Mesenchymal stem cell (in vitro differentiated cells and primary cell): Measurements from ENCODE around the gene PXDC1.
A peak's percentile ranks its signal among the peaks of the same experiment; 100 is the strongest.

Source experiments
- DNase-seq: peaks from one replicate; pipeline ENCODE4 v3.0.0-alpha.2; 2013
- H2AFZ ChIP-seq: one replicate; pipeline ENCODE4 v1.6.1; 2013; ENCODE audit warnings: low read depth, mild to moderate bottlenecking, control low read depth, inconsistent platforms, low read length, moderate library complexity
- H2AK5ac ChIP-seq: 2 replicates; pipeline ENCODE4 v1.6.1; 2013; ENCODE audit warnings: low read length, moderate library complexity, mild to moderate bottlenecking, inconsistent platforms; ENCODE audit not compliant: severe bottlenecking
- H2BK120ac ChIP-seq: one replicate; pipeline ENCODE4 v1.6.1; 2013; ENCODE audit warnings: low read depth, mild to moderate bottlenecking, inconsistent platforms, low read length, moderate library complexity
- H2BK12ac ChIP-seq, 2 experiments: one replicate each; pipeline ENCODE4 v1.6.1; 2013; ENCODE audit warnings: inconsistent platforms in 2 of 2, low read length in 2 of 2, mild to moderate bottlenecking in 2 of 2, moderate library complexity in 2 of 2, control low read depth in 1 of 2
- H2BK15ac ChIP-seq: one replicate; pipeline ENCODE4 v1.6.1; 2013; ENCODE audit warnings: mild to moderate bottlenecking, low read depth, inconsistent platforms; ENCODE audit not compliant: poor library complexity, severe bottlenecking
- H2BK5ac ChIP-seq: 2 replicates; pipeline ENCODE4 v1.6.1; 2013; ENCODE audit warnings: low read depth, mild to moderate bottlenecking, low read length, control low read depth, inconsistent platforms; ENCODE audit not compliant: poor library complexity, severe bottlenecking
- H3K14ac ChIP-seq, 2 experiments: one replicate each; pipeline ENCODE4 v1.6.1; 2013; ENCODE audit warnings: inconsistent platforms in 2 of 2, low read length in 2 of 2, control low read depth in 1 of 2, mild to moderate bottlenecking in 1 of 2, moderate library complexity in 1 of 2
- H3K18ac ChIP-seq, 2 experiments: one replicate each; pipeline ENCODE4 v1.6.1; 2013; ENCODE audit warnings: inconsistent platforms in 2 of 2, low read length in 2 of 2, control low read depth in 1 of 2, low read depth in 1 of 2, mild to moderate bottlenecking in 1 of 2
- H3K23ac ChIP-seq, 2 experiments: one replicate each; pipeline ENCODE4 v1.6.1; 2013; ENCODE audit warnings: inconsistent platforms in 2 of 2, low read length in 2 of 2, mild to moderate bottlenecking in 2 of 2, moderate library complexity in 2 of 2, control low read depth in 1 of 2
- H3K27ac ChIP-seq: 2 replicates; pipeline ENCODE4 v1.5.1; 2013; ENCODE audit warnings: mild to moderate bottlenecking, moderate library complexity, low read length, control low read depth, inconsistent platforms; ENCODE audit not compliant: poor library complexity, severe bottlenecking
- H3K27me3 ChIP-seq, 2 experiments: 2 replicates each; pipeline versions ENCODE4 v1.6.1 to v1.7.0; 2013; ENCODE audit warnings: low read length in 2 of 2, mild to moderate bottlenecking in 2 of 2, moderate library complexity in 2 of 2, control low read depth in 1 of 2, inconsistent platforms in 1 of 2; ENCODE audit not compliant: control insufficient read depth in 1 of 2, insufficient read depth in 1 of 2
- H3K36me3 ChIP-seq, 2 experiments: 2 replicates each; pipeline versions ENCODE4 v1.6.1 to v1.7.0; 2013; ENCODE audit warnings: low read length in 2 of 2, control low read depth in 1 of 2, inconsistent platforms in 1 of 2, low read depth in 1 of 2, mild to moderate bottlenecking in 1 of 2; ENCODE audit not compliant: insufficient read depth in 2 of 2, control insufficient read depth in 1 of 2
- H3K4ac ChIP-seq, 2 experiments: one replicate each; pipeline ENCODE4 v1.6.1; 2013; ENCODE audit warnings: inconsistent platforms in 2 of 2, low read length in 2 of 2, mild to moderate bottlenecking in 2 of 2, moderate library complexity in 2 of 2, control low read depth in 1 of 2, low read depth in 1 of 2
- H3K4me1 ChIP-seq: 2 replicates; pipeline ENCODE4 v1.6.1; 2013; ENCODE audit warnings: low read depth, low read length, control low read depth; ENCODE audit not compliant: control insufficient read depth, insufficient read depth
- H3K4me2 ChIP-seq: 2 replicates; pipeline ENCODE4 v1.6.1; 2013; ENCODE audit warnings: low read length, mild to moderate bottlenecking, inconsistent platforms; ENCODE audit not compliant: poor library complexity, severe bottlenecking
- H3K4me3 ChIP-seq, 2 experiments: 2 replicates each; pipeline versions ENCODE4 v1.5.1 to v1.7.0; 2013; ENCODE audit warnings: low read length in 2 of 2, mild to moderate bottlenecking in 2 of 2, control low read depth in 1 of 2, low read depth in 1 of 2; ENCODE audit not compliant: insufficient read depth in 1 of 2
- H3K79me1 ChIP-seq: replicated peaks from 2 replicates; pipeline ENCODE4 v1.6.1; 2013; ENCODE audit warnings: mild to moderate bottlenecking, control low read depth, low read length, inconsistent platforms; ENCODE audit not compliant: poor library complexity, severe bottlenecking
- H3K9ac ChIP-seq: 2 replicates; pipeline ENCODE4 v1.7.0; 2013; ENCODE audit warnings: mild to moderate bottlenecking, low read length, moderate library complexity
- H3K9me3 ChIP-seq: 2 replicates; pipeline ENCODE4 v1.7.0; 2013; ENCODE audit warnings: mild to moderate bottlenecking, low read length; ENCODE audit not compliant: control insufficient read depth
- H4K8ac ChIP-seq: one replicate; pipeline ENCODE4 v1.6.1; 2013; ENCODE audit warnings: inconsistent platforms, mild to moderate bottlenecking, low read length, moderate library complexity
- H4K91ac ChIP-seq: one replicate; pipeline ENCODE4 v1.6.1; 2013; ENCODE audit warnings: mild to moderate bottlenecking, low read length, inconsistent platforms
- WGBS: methylation state at CpG from one replicate; pipeline ENCODE4 v1.1.7; 2013; ENCODE audit warnings: mixed read lengths; 5-methylcytosine and 5-hydroxymethylcytosine counted together

Gene PXDC1

GRCh38 chr6:3745566-3746118 is 5.9 kb downstream of the PXDC1 start:
- H3K27ac ChIP-seq, result no peak overlapping the region
- H4K8ac ChIP-seq, result no peak overlapping the region
- H4K91ac ChIP-seq, result no peak overlapping the region
- peaks cover 57% of the 10 kb centered on the region for H3K4me1 ChIP-seq
- H3K18ac ChIP-seq, result no peak overlapping the region
- no peak overlapping the region for H2BK5ac ChIP-seq
- H3K36me3 ChIP-seq, result peaks cover 17 to 42% of the 10 kb centered on the region in 2 experiments
- no peak overlapping the region for H2BK12ac ChIP-seq
- no peak overlapping the region for H2BK120ac ChIP-seq
- no peak overlapping the region for H3K23ac ChIP-seq
- no peaks in the 10 kb centered on the region for H3K27me3 ChIP-seq
- H3K9ac ChIP-seq, result peak overlapping the region; percentile 97
- no peak overlapping the region for H3K4me2 ChIP-seq
- H2AFZ ChIP-seq, result no peak overlapping the region
- H2AK5ac ChIP-seq, result no peak overlapping the region
- H3K4ac ChIP-seq, result no peak overlapping the region
- no peak for DNase-seq
- no peaks in the 10 kb centered on the region for H3K9me3 ChIP-seq
- 95% methylated on average over 4 of the region's 4 CpGs for WGBS
- peaks cover 5% of the 10 kb centered on the region for H3K79me1 ChIP-seq
- no peak overlapping the region for H3K14ac ChIP-seq
- no peak overlapping the region for H2BK15ac ChIP-seq
- no peak overlapping the region for H3K4me3 ChIP-seq

- no peak overlapping the region for H3K4me3 ChIP-seq
- H3K9me3 ChIP-seq, result no peaks in the 10 kb centered on the region
- no peak overlapping the region for H3K27ac ChIP-seq
- no peak overlapping the region for H3K18ac ChIP-seq
- H2AFZ ChIP-seq, result no peak overlapping the region
- peaks cover 21 to 45% of the 10 kb centered on the region in 2 experiments for H3K36me3 ChIP-seq
- H3K4me2 ChIP-seq, result no peak overlapping the region
- H2BK120ac ChIP-seq, result no peak overlapping the region
- DNase-seq, result no peak
- H2BK12ac ChIP-seq, result no peak overlapping the region
- no peak overlapping the region for H3K23ac ChIP-seq
- peak overlapping the region; percentile 97 for H3K9ac ChIP-seq
- no peak overlapping the region for H2AK5ac ChIP-seq
- no peak overlapping the region for H4K91ac ChIP-seq
- 95% methylated on average over 20 of the region's 20 CpGs for WGBS
- H3K4me1 ChIP-seq, result peaks cover 60% of the 10 kb centered on the region
- no peaks in the 10 kb centered on the region for H3K27me3 ChIP-seq
- H2BK15ac ChIP-seq, result no peak overlapping the region
- no peak overlapping the region for H3K14ac ChIP-seq
- no peak overlapping the region for H3K4ac ChIP-seq
- H4K8ac ChIP-seq, result no peak overlapping the region
- H3K79me1 ChIP-seq, result peaks cover 5% of the 10 kb centered on the region
- no peak overlapping the region for H2BK5ac ChIP-seq
Observed at GRCh38 chr6:3744901-3745470, 6.5 kb downstream of the PXDC1 start.

GRCh38 chr6:3744211-3744900 is 7.2 kb downstream of the PXDC1 start:
- peak overlapping the region; percentile 97 for H3K9ac ChIP-seq
- H3K4me1 ChIP-seq, result peaks cover 58% of the 10 kb centered on the region
- H2BK5ac ChIP-seq, result no peak overlapping the region
- no peak overlapping the region for H2BK120ac ChIP-seq
- peaks cover 21 to 44% of the 10 kb centered on the region in 2 experiments for H3K36me3 ChIP-seq
- H2BK15ac ChIP-seq, result no peak overlapping the region
- H3K14ac ChIP-seq, result no peak overlapping the region
- peak; percentile 73 for DNase-seq
- 72% methylated on average over 18 of the region's 19 CpGs for WGBS
- H3K18ac ChIP-seq, result peak overlapping the region in 1 of 2 experiments; percentile 30
- peak overlapping the region in 1 of 2 experiments; percentile 36 for H3K4me3 ChIP-seq
- no peak overlapping the region for H4K91ac ChIP-seq
- no peaks in the 10 kb centered on the region for H3K9me3 ChIP-seq
- H4K8ac ChIP-seq, result no peak overlapping the region
- no peak overlapping the region for H3K4ac ChIP-seq
- H3K79me1 ChIP-seq, result peaks cover 5% of the 10 kb centered on the region
- no peak overlapping the region for H3K27ac ChIP-seq
- H3K4me2 ChIP-seq, result no peak overlapping the region
- no peak overlapping the region for H3K23ac ChIP-seq
- no peak overlapping the region for H2AFZ ChIP-seq
- H3K27me3 ChIP-seq, result no peaks in the 10 kb centered on the region
- peak overlapping the region in 1 of 2 experiments; percentile 45 for H2BK12ac ChIP-seq
- no peak overlapping the region for H2AK5ac ChIP-seq

- H3K9ac ChIP-seq, result peak overlapping the region; percentile 97
- no peak overlapping the region for H4K8ac ChIP-seq
- no peak overlapping the region for H3K18ac ChIP-seq
- H4K91ac ChIP-seq, result no peak overlapping the region
- H3K4me2 ChIP-seq, result no peak overlapping the region
- no peaks in the 10 kb centered on the region for H3K9me3 ChIP-seq
- DNase-seq, result no peak
- H3K4ac ChIP-seq, result no peak overlapping the region
- no peak overlapping the region for H3K27ac ChIP-seq
- WGBS, result 92% methylated on average over 5 of the region's 10 CpGs
- no peak overlapping the region for H2AK5ac ChIP-seq
- H3K4me3 ChIP-seq, result peak overlapping the region in 1 of 2 experiments; percentile 67
- H3K79me1 ChIP-seq, result peaks cover 8% of the 10 kb centered on the region
- H3K14ac ChIP-seq, result peak overlapping the region in 1 of 2 experiments; percentile 23
- no peak overlapping the region for H2BK15ac ChIP-seq
- H2AFZ ChIP-seq, result no peak overlapping the region
- H3K23ac ChIP-seq, result no peak overlapping the region
- peak overlapping the region; percentile 9 to 51 for H2BK12ac ChIP-seq
- H2BK120ac ChIP-seq, result no peak overlapping the region
- peaks cover 59% of the 10 kb centered on the region for H3K4me1 ChIP-seq
- H2BK5ac ChIP-seq, result no peak overlapping the region
- H3K36me3 ChIP-seq, result peaks cover 22 to 47% of the 10 kb centered on the region in 2 experiments
- no peaks in the 10 kb centered on the region for H3K27me3 ChIP-seq
Observed at GRCh38 chr6:3743541-3743940, 8.0 kb downstream of the PXDC1 start.
